GM18511 (cell line): ENCODE data around the gene UGT1A9.

ENCODE experiments used
- ATAC-seq: cut with Tn5 transposase; IDR thresholded peaks from one replicate; pipeline ENCODE4 v1.9.1; 2021; ENCODE audit warnings: mild to moderate bottlenecking, moderate library complexity; ENCODE audit not compliant: unreplicated experiment

Gene UGT1A9

DNA sequence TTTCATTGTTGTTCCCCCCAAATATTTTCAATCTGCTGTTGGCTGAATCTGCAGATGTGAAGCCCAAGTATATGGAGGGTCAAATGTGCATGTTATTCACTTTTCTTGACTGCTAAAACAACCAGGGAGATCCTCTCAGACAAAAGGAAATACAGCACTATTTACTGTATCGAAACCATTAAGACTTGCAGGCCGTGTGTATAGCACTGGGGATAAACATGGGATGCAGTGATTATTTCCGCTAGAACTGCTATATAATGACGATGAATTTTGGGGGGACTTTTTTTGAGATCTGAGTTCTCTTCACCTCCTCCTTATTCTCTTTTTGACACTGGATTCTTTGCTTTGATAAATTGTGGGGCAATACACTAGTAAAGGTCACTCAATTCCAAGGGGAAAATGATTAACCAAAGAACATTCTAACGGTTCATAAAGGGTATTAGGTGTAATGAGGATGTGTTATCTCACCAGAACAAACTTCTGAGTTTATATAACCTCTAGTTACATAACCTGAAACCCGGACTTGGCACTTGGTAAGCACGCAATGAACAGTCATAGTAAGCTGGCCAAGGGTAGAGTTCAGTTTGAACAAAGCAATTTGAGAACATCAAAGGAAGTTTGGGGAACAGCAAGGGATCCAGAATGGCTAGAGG lies 84.9 kb downstream of the UGT1A9 start:
- ATAC-seq, result no peak

DNA sequence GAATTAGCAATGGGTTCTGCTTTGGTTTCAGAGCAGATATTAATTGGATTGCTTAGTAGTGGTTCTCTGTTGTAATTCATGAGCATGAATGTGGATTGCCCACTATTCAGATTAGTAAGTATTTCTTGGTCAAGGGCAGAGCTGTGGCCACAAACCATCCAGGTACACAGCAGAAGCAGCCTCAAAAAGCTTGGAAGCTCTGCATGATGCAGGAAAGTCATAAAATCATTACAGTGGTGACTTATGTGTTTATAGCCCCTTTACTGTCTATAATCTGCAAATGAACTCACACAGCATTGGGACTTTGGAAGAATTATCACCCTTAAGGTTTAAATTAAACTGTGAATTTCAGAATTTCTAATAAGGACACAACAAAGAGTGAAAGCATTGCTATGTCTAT lies 86.4 kb downstream of the UGT1A9 start:
- no peak for ATAC-seq

DNA sequence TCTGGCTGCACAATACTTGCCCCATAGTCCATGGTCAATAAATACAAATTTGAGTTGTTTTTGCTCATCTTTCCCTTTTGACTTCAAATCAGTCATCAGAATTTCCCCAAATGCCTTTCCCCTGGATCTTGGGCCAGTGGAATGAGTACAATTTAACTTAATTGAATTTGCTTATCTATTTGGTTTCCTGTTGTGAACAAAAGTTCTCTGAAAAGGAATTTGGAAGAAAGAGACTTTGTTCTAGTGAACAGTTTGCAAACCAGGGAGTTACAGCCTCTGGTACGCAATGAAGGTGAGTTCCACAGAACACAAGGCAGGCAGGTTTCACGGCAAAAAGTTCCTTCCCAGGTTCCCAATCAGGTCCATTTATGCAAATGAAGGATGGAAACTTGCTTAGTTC lies 87.2 kb downstream of the UGT1A9 start:
- ATAC-seq, result no peak

DNA sequence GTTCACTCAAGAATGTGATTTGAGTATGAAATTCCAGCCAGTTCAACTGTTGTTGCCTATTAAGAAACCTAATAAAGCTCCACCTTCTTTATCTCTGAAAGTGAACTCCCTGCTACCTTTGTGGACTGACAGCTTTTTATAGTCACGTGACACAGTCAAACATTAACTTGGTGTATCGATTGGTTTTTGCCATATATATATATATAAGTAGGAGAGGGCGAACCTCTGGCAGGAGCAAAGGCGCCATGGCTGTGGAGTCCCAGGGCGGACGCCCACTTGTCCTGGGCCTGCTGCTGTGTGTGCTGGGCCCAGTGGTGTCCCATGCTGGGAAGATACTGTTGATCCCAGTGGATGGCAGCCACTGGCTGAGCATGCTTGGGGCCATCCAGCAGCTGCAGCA lies 88.3 kb downstream of the UGT1A9 start, which contains the start of gene UGT1A1:
UGT1A1 (plus strand) TSS at position 228 of the 400 bp plus-strand sequence; CDS start at position 246, 18 bp downstream.
- ATAC-seq, result no peak

DNA sequence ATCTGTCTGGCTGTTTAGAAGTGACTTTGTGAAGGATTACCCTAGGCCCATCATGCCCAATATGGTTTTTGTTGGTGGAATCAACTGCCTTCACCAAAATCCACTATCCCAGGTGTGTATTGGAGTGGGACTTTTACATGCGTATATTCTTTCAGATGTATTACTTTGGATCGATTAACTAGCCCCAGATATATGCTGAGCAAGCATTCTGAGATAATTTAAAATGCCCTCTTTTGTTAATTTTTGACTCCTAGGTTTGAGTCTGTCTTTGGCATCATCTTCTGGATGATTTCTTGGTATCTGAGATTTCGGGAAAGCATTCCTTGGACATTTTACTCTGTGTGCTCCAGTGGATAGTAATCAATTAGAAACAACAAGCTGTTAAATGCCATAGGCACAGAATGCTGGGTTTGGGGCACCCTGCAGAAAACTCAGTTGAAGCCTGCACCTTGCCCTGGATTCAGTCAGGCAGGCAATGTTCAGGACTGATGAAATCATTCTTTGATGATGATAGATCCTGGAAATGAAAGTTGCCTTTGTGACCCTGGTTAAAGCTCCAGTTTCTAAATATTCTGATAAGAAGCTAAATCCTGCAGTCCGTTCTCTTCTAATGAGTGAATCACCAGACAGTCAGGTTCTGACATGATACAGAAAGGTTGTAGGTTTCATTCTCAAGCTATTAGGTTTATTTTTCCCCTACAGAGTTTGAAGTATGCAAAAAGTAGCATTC lies 89.5 kb downstream of the UGT1A9 start:
- no peak for ATAC-seq

DNA sequence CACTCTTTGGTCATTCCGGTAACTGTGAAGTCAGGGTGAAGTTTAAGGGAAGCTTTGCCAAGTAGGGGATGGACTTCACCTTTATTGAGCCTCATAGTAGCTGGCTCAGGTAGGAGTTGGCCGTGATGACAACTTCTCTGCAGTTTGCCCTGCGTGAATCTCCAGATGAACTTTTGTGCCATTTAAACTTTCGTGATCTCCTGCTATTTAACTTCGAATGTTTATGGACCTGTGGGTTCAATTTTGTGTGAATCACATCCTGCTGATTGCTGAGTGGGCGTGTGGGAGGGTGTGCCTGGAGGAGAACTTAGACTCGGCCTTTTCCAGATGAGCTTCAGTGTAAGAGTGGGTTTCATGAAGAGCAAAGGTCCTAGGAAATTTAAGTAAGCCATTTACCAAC lies 92.6 kb downstream of the UGT1A9 start:
- no peak for ATAC-seq

DNA sequence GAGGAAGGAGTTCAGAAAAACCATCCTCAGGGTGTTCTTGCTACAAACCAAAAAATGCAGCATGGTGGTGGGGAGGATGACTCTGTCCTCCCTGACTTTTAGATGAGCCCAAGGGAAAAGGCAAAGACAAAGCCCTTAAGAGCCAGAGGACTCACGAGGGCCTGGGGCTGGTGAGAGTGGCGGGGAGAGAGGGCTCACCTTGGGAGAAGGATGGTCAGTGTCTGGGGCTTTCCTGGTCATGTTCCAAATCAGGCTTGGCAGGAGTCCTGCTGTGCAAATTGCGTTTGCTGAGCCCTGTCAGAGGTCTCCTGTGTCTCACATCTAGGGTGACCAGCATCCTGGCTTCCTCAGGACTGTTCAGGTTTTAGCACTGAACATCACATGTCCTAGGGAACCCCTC lies 93.1 kb downstream of the UGT1A9 start:
- no peak for ATAC-seq

DNA sequence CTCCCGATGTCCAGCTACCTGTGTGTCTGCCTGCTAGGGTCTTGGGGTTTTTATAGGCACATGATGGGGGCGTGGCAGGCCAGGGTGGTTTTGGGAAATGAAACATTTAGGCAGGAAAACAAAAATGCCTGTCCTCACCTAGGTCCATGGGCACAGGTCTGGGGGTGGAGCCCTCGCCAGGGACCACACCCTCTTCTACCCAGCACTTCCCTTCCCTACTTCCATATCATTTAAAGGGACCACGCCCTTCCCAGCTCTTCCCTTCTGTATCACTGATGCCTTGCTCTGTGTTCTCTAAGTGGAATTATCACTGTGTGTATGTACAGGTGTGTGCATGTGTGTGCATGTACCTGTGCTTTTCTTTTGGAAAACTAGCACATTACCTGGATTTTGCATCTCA lies 94.7 kb downstream of the UGT1A9 start:
- no peak for ATAC-seq

DNA sequence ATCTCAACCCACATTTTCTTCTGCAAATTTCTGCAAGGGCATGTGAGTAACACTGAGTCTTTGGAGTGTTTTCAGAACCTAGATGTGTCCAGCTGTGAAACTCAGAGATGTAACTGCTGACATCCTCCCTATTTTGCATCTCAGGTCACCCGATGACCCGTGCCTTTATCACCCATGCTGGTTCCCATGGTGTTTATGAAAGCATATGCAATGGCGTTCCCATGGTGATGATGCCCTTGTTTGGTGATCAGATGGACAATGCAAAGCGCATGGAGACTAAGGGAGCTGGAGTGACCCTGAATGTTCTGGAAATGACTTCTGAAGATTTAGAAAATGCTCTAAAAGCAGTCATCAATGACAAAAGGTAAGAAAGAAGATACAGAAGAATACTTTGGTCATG lies 96.4 kb downstream of the UGT1A9 start:
- ATAC-seq, result no peak

DNA sequence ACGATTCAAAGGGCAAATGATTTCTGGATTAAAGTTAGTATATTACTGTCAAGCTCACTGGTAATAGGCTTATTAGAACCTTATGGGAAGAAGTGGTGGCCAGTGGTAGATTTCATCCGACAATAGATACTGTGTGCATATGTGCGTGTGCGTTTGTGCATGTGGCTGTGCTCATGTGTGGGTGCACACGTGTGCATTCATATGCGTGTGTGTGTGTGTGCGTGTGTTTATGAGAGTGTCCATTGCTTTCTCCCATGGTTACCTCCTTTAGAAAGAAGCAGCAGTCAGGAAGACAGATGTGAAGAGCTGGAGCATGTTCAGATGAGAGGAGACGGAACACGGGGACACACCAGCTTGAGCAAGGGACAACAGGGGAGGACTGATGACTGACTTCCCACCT lies 97.6 kb downstream of the UGT1A9 start:
- no peak for ATAC-seq

DNA sequence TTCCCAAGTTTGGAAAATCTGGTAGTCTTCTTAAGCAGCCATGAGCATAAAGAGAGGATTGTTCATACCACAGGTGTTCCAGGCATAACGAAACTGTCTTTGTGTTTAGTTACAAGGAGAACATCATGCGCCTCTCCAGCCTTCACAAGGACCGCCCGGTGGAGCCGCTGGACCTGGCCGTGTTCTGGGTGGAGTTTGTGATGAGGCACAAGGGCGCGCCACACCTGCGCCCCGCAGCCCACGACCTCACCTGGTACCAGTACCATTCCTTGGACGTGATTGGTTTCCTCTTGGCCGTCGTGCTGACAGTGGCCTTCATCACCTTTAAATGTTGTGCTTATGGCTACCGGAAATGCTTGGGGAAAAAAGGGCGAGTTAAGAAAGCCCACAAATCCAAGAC lies 100.5 kb downstream of the UGT1A9 start:
- ATAC-seq, result no peak

DNA sequence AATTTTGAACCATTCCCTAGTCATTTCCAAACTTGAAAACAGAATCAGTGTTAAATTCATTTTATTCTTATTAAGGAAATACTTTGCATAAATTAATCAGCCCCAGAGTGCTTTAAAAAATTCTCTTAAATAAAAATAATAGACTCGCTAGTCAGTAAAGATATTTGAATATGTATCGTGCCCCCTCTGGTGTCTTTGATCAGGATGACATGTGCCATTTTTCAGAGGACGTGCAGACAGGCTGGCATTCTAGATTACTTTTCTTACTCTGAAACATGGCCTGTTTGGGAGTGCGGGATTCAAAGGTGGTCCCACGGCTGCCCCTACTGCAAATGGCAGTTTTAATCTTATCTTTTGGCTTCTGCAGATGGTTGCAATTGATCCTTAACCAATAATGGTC lies 100.9 kb downstream of the UGT1A9 start:
- no peak for ATAC-seq

DNA sequence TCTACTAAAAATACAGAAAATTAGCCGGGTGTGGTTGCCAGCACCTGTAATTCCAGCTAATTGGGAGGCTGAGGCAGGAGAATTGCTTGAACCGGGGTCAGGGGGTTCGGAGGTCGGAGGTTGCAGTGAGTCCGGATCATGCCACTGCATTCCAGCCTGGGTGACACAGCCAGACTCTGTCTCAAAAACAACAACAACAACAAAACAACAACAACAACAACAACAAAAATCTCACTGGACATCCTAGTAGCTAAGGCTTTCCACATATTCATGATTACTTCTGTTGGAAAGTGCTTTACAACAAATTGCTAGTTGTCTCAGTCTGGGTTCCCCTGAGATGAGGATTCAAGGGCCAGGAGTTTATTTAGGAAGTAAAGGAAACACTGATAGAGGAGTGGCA lies 102.2 kb downstream of the UGT1A9 start:
- ATAC-seq, result no peak

DNA sequence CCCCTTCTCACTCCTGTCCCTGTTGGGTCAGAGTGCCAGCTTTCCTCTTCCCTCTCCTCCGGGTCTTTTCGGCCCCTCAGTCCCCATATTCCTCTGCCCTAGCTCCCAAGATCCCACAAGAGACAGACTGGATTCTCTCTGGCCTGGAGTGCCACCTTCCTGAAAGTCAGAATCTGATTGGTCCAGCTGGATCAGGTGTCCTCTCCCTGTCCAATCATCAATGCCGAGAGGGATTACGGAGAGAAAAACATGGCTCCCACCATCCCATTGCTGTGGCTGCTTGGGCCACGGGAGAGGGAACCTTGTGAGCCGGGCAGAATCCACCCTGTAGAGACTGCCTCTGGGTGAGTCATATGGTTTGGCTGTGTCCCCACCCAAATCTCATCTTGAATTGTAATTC lies 103.7 kb downstream of the UGT1A9 start:
- ATAC-seq, result no peak

DNA sequence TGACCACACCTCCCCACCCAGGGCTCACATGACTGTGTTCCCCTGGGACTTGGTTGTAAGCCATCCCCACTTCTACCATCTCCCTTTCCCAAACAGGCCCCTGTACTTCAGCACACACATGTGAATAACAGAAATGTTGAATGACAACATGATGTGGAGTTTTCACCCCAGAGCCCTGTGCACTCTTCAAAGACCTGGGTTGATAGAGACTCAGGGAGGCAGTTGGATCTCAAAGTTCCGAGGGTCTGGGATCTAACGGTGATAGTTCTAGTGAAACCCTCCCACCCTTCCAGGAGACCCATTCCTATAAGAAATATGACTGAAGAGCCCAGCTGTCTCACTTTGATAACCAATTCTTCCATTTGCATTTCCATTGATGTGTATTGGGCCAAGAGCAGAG lies 106.3 kb downstream of the UGT1A9 start, which contains the start of gene MROH2A:
MROH2A (plus strand) TSS at position 301 of the 400 bp plus-strand sequence. CDS start 1,029 bp downstream, outside the sequence.
- no peak for ATAC-seq

DNA sequence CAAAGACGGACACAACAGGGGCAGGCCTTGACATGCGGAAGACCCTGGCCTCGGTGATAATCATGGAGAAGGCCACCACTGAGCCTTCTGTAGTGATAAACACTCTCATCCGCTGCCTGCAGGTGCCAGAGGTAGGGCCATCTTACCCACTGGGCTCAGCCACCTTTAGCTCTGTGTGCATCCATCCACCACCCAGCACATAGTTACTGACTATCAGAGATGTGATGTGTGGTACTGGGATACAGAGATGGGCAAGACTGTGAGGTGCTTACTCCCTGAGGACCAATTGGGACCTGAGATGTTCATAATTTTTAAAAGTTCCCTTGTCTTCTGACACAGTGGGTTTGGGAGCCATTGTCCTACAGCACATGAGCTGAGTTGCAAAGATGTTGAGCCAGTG lies 108.0 kb downstream of the UGT1A9 start:
- no peak for ATAC-seq

DNA sequence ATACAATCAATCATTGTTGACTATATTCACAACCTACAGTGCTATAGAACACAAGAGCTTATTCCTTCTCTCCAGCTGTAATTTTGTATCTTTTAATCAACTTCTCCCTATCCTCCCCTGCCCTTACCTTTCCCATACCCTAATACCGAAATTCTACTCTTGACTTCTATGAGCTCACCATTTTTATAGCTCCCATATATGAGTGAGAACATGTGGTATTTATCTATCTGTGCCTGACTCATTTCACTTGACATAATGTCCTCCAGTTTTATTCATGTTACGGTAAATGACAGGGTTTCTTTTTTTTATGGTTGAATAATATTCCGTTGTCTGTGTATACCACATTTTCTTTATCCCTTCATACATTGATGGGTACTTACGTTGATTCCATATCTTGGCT lies 109.1 kb downstream of the UGT1A9 start:
- ATAC-seq, result no peak

DNA sequence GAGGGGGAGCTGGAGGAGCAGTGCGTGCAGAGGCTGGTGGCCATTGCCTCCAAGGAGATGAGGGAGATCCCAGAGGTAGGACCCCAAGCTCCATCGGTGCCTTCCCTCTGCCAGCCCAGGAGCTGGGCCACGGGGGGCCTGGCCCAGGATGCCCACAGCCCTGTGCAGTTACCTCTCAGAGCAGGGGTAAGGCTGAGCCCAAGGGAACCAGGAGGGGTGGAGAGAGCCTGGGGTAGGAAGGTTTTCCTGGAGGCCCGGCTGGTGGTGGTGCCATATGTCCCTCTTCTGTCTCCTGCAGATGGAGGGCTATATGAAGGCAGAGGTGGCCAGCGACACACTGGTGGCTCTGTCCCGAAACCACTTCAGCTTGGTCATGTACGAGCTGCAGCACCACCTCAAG lies 117.9 kb downstream of the UGT1A9 start:
- no peak for ATAC-seq

DNA sequence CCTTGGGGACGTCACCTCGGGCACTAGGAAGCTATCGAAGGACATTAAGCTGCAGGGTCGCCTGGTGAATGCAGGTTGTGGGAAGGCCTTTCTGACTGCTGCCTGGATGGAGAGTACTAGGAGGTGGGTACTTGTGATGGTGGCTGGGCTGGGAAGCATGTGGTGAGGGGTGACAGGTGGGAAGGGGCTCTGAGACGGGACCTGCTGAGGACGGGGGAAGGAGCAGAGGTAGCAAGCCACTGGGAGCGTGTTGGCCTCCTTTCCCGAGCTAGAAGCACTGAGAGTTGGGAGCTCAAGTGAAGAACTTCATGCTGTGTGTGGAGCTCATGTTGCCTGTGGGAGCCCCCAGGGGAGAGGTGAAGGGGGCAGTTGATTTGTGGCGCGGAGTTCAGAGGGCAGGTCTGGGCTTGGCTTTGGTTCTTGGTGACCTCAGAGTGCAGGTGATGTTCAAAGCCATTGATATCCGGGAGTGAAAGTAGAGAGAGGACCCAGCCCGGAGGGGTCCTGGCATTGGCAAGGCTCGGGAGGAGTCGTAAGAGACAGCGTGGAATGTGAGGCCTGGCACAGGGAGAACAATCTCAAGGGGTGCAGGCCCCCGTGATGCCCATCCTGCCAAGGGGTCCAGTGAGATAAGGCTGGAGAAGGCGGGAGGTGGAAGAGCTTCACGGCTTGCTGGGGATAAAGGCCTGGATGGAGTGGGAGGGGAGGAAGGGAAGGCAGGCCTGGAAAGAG lies 119.6 kb downstream of the UGT1A9 start:
- no peak for ATAC-seq

DNA sequence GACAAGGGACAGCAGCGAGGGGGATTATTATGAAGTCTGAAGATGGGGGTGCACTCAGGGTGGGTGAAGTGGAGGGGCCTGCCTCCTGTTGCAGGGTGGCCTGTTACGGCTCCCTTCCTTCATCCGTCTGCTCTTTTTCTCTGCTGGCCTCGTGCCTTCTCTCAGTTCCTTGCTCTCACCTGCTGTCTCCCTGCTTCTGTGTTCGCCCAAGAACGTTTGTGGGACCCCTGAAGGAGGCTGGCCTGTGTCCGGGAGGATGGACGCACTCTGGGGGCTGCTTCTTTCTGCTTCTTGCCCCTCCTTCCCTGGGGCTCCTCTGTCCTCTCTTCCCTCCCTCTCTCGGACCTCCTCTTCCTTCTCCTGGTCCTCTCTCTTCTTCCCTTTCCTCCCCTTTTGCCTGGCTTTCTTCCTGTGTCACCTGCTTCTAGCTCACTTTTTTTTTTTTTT lies 120.2 kb downstream of the UGT1A9 start:
- ATAC-seq, result no peak

DNA sequence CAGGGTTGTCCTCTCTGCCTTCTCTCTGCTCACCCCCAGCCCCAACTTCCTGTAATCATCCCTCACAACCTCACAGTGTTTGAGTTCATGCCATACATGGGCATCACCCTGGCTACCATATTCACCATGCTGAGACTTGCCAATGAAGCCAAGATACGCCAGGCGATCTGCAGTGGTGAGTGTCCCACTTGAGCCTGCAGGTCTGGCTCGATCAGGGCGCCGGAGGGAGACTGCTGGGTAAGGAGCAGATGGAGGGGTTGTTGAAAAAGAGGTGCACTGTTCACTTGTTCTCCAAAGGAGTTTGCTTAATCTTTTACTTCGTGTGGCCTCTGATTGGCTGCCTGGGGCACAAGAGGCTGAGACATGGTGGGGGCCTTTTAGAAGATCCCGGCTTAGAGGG lies 121.0 kb downstream of the UGT1A9 start:
- no peak for ATAC-seq
